Upper lobe of left lung (tissue), 6 donors: Measurements from ENCODE around the gene GRK1. TPM values are rescaled to one million over a fixed set of nuclear protein-coding genes. Genes with fewer than 3 reads are reported as not detected.
A peak's percentile ranks its signal among the peaks of the same experiment; 100 is the strongest.

Experiments used
- ATAC-seq, 2 donors: fragments of 200-7000 bp; cut with Tn5 transposase; one replicate each; pipeline ENCODE4 v1.9.1; 2022; ENCODE audit warnings: mild to moderate bottlenecking in 2 of 2, moderate library complexity in 2 of 2; ENCODE audit not compliant: low FRiP score in 2 of 2
- DNase-seq, 2 donors: peaks; one replicate each; pipeline ENCODE4 v3.0.0-alpha.2; 2019 to 2020
- H3K27ac ChIP-seq, 4 donors: fragments of 200-600 bp; sonication (generic); one replicate each; pipeline ENCODE4 v1.5.1; 2016 to 2019
- H3K27me3 ChIP-seq, 4 donors: fragments of 200-600 bp; sonication (generic); one replicate each; pipeline ENCODE4 v1.5.1; 2017 to 2019
- H3K36me3 ChIP-seq, 4 donors: fragments of 200-600 bp; sonication (generic); one replicate each; pipeline ENCODE4 v1.5.1; 2016 to 2019
- H3K4me1 ChIP-seq, 4 donors: fragments of 200-600 bp; sonication (generic); one replicate each; pipeline ENCODE4 v1.5.1; 2018 to 2019
- H3K4me3 ChIP-seq, 4 donors: fragments of 200-600 bp; sonication (generic); one replicate each; pipeline ENCODE4 v1.5.1; 2017 to 2019; ENCODE audit warnings: mild to moderate bottlenecking in 2 of 4, moderate library complexity in 1 of 4
- H3K9me3 ChIP-seq, 4 donors: fragments of 200-600 bp; sonication (generic); one replicate each; pipeline ENCODE4 v1.5.1; 2018 to 2019
- EP300 ChIP-seq, 4 donors: sonication (generic); formaldehyde crosslinking; IDR thresholded peaks; one replicate each; pipeline ENCODE4 v1.5.1; 2017; ENCODE audit warnings: antibody characterized with exemption in 4 of 4, control low read depth in 2 of 4
- POLR2A ChIP-seq, 4 donors: fragments of 450-650 bp; IDR thresholded peaks; one replicate each; pipeline ENCODE4 v1.5.1; 2016 to 2017; ENCODE audit warnings: antibody characterized with exemption in 4 of 4, mild to moderate bottlenecking in 2 of 4
- POLR2AphosphoS5 ChIP-seq, 2 donors: sonication (generic); formaldehyde crosslinking; IDR thresholded peaks; one replicate each; pipeline ENCODE4 v1.5.1; 2017; ENCODE audit warnings: antibody characterized with exemption in 2 of 2
- WGBS, 2 donors: methylation state at CpG; one replicate each; pipeline ENCODE4 v1.1.5; 2017 to 2018; 5-methylcytosine and 5-hydroxymethylcytosine counted together
- total RNA-seq, 6 donors: library from RNA; depleted of rRNA in 4 of 6; stranded (reverse); fragments of >200 nt in 4 of 6; gene quantifications; one replicate each; pipeline versions ENCODE4 v1.1.0 to v1.2.1, GENCODE V29; 2016 to 2021
- TF ChIP-seq, protein P1 (sequence below), 6 experiments: fragments of 450-650 bp in 4 of 6; fragments of 200-600 bp in 2 of 6; sonication (generic) in 2 of 6; IDR thresholded peaks; one replicate each; pipeline ENCODE4 v1.5.1; 2016 to 2019; ENCODE audit warnings: antibody characterized with exemption in 6 of 6
- donor health status: DM: no; HTN: no; CAD: no; lungs with moderate emphysema.
- donor health status: DM: no; HTN: yes; CAD: no; lungs with severe emphysema.

The GRK1 gene
- total RNA-seq, 6 donors from 2014 or later, result 0.15 to 5.2 TPM; not detected in 4

DNA sequence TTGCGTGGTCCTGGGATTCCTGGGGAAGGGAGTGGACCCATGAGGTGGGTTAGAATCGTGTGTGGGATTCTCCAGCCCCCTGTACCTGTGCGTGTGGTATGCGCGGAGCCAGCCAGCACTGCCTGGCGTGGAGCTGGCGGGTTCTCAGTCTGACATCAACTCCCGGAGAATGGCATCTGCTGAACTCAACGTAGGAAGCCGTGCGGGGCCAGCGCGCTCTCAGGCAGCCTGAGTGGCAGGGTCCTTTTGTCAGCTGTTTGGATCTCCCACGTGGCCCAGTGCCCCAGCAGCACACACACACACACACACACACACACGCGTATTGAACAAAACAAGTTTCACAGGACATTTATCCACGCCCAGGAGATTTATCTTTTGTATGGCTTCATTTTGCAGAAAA lies 37.2 kb upstream of the GRK1 start:
- H3K4me1 ChIP-seq, result no peaks in the 10 kb centered on the region
- no peak overlapping the region for H3K4me3 ChIP-seq
- WGBS, 2 donors, result 94% methylated on average over 17 of the region's 17 CpGs

DNA sequence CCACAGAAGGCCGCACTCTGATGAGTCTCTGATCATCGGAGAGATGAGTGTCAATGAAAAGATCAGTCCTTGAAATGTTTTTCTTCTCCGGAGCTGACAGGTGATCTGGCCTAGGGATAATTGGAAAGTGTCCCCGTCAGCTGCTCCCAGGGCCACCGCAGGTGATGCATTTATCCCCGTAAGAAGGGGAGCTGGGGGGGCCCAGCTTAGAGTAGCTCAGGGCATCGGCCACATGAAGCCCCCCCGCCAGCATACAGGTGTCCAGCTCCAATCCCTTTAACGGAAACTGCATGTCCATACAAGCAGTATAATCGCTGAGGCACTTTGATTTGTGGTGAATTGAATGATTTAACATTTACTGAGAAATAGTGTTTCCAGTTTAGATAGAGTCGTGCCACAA lies 36.7 kb upstream of the GRK1 start:
- DNase-seq, result no peak
- 97 to 98% methylated on average over 9 to 11 of the region's 11 CpGs for WGBS, 2 donors
- H3K4me3 ChIP-seq, result no peak overlapping the region
- ATAC-seq, result no peak
- H3K4me1 ChIP-seq, result no peaks in the 10 kb centered on the region
- no peak overlapping the region for H3K27ac ChIP-seq
- H3K27me3 ChIP-seq, result no peaks in the 10 kb centered on the region
- no peak for TF ChIP-seq POLR2AphosphoS5 (IDR thresholded peaks at IDR 0.05)
- TF ChIP-seq EP300 (IDR thresholded peaks at IDR 0.05), result no peak
- TF ChIP-seq POLR2A (IDR thresholded peaks at IDR 0.05), result no peak
- TF ChIP-seq, protein P1, sequence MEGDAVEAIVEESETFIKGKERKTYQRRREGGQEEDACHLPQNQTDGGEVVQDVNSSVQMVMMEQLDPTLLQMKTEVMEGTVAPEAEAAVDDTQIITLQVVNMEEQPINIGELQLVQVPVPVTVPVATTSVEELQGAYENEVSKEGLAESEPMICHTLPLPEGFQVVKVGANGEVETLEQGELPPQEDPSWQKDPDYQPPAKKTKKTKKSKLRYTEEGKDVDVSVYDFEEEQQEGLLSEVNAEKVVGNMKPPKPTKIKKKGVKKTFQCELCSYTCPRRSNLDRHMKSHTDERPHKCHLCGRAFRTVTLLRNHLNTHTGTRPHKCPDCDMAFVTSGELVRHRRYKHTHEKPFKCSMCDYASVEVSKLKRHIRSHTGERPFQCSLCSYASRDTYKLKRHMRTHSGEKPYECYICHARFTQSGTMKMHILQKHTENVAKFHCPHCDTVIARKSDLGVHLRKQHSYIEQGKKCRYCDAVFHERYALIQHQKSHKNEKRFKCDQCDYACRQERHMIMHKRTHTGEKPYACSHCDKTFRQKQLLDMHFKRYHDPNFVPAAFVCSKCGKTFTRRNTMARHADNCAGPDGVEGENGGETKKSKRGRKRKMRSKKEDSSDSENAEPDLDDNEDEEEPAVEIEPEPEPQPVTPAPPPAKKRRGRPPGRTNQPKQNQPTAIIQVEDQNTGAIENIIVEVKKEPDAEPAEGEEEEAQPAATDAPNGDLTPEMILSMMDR (IDR thresholded peaks at IDR 0.05), result no peak
- H3K9me3 ChIP-seq, result no peaks in the 10 kb centered on the region
- H3K36me3 ChIP-seq, result peaks cover 4 to 51% (median 43%) of the 10 kb centered on the region in 4 donors

More for the DNA sequence above, 37.2 kb upstream of the GRK1 start:
- DNase-seq (peak in 1 of 2 donors; percentile 64), ATAC-seq (no peak)
- H3K36me3 ChIP-seq, result peaks cover 4 to 47% (median 38%) of the 10 kb centered on the region in 4 donors
- H3K27me3 ChIP-seq, result no peaks in the 10 kb centered on the region
- H3K27ac ChIP-seq, result no peak overlapping the region
- H3K9me3 ChIP-seq, result no peaks in the 10 kb centered on the region
- TF ChIP-seq EP300 (IDR thresholded peaks at IDR 0.05) (no peak), POLR2A (IDR thresholded peaks at IDR 0.05) (no peak), POLR2AphosphoS5 (IDR thresholded peaks at IDR 0.05) (no peak)
- TF ChIP-seq, protein P1 (IDR thresholded peaks at IDR 0.05), result no peak

DNA sequence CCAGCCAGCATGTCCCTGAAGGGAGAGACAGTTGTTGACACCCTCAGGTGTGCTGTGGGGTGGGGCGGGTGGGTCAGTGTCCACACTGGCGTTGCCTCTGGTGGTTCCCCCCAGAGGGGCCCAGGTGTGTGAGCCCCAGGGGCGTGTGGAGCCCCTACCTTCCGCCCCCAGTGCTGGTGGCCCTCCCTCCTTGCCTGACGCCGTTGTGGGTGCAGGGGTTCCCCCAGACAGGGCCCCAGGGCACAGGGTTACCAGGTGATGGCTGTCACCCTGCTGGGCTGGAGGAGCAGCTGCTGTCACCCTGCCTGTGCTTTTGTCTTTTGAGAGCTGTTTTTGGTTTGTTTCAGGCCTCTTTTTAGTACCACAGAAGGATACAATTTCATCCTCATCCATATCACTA lies 36.2 kb upstream of the GRK1 start:
- no peaks in the 10 kb centered on the region for H3K9me3 ChIP-seq
- 86 to 91% methylated on average over 5 to 6 of the region's 6 CpGs for WGBS, 2 donors
- H3K4me3 ChIP-seq, result no peak overlapping the region
- no peaks in the 10 kb centered on the region for H3K27me3 ChIP-seq
- no peaks in the 10 kb centered on the region for H3K4me1 ChIP-seq
- no peak for DNase-seq
- ATAC-seq, result no peak
- peaks cover 4 to 56% (median 48%) of the 10 kb centered on the region in 4 donors for H3K36me3 ChIP-seq
- TF ChIP-seq, protein P1 (IDR thresholded peaks at IDR 0.05), result no peak
- TF ChIP-seq EP300 (IDR thresholded peaks at IDR 0.05) (no peak), POLR2A (IDR thresholded peaks at IDR 0.05) (no peak), POLR2AphosphoS5 (IDR thresholded peaks at IDR 0.05) (no peak)
- no peak overlapping the region for H3K27ac ChIP-seq

DNA sequence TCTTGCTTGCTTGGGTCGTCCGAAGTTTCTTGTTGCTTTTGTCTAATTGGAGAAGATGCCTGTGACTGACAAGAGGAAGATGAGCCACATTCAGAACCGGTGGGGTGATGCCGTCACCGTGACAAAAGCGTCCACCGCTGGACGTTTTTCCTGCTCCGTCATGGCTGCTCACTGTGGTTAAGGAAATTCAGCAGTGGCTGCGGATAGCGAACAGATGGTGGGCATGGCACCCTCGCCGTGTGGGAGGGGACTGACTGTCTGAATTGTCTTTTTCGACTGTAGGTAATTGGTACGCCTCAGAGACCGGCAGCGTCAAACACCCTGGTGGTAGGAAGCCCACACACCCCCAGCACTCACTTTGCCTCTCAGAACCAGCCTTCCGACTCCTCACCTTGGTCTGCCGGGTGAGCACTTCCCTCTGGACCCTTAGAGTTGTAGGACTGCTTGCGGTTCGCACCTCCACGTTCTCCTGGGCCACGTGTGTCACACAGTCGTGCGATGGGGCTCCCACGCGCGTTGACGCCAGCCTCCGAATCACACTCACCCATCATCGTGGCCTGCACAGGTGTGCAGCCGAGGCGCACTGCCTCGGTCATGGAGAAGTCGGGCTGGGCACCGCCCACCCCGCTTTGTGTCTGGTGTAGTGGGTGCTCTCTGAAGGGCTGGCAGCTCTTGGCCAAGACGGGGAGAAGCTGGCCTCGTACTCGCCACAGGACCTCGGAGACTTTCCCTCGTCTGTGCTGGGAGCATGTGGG lies 35.5 kb upstream of the GRK1 start:
- no peak overlapping the region for H3K4me3 ChIP-seq

More for the DNA sequence above, 35.5 kb upstream of the GRK1 start:
- WGBS, 2 donors, result 94 to 96% methylated on average over 26 to 42 of the region's 42 CpGs
- no peak for TF ChIP-seq POLR2AphosphoS5 (IDR thresholded peaks at IDR 0.05)
- TF ChIP-seq, protein P1 (IDR thresholded peaks at IDR 0.05), result no peak
- no peak for TF ChIP-seq EP300 (IDR thresholded peaks at IDR 0.05)
- no peak for TF ChIP-seq POLR2A (IDR thresholded peaks at IDR 0.05)
- no peaks in the 10 kb centered on the region for H3K9me3 ChIP-seq
- peaks cover 8 to 63% (median 54%) of the 10 kb centered on the region in 4 donors for H3K36me3 ChIP-seq
- DNase-seq, result peak in 1 of 2 donors; percentile 62
- ATAC-seq, result no peak
- no peaks in the 10 kb centered on the region for H3K27me3 ChIP-seq
- H3K27ac ChIP-seq, result no peak overlapping the region
- no peaks in the 10 kb centered on the region for H3K4me1 ChIP-seq
